Measurements from ENCODE around the gene PPP1R13L. TPM values are rescaled to one million over a fixed set of nuclear protein-coding genes. Genes with fewer than 3 reads are reported as not detected.

The PPP1R13L gene
- total and polyA plus RNA-seq, 2 donors (not counting 1 experiment from before 2014, with no cell fraction given) = 7.4 to 9.2 TPM

DNA sequence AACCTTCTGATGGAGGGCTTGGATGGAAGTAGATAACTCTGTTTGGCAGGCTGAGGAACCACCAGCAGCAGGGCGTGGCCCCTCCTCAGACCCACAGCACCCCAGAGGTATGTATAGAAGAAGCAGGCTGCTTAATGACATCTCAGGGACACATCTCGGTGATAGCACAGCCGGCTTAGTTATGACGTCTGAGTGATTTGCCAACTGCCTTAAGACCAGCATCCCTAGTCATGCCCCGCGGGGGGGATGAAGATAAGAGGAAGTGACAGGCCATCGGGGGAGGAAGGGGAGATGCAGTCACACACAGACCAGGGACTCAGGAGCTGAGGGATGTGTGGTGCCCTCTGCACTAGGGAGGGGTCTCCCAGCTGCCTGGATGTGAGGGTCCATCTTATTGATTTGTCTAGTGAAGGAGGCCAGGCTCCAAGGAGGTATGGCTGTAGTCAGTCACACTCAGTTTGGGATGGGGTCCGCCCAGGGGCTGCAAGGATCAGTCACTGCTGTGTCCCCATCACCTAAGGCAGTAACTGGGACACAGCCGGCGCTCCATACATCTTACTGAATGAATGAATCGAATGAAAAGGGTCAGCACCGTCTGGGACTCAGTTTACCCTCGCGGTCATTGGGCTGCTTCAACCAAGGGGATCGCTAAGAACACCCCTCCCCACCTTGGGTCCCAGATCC lies 38.1 kb upstream of the PPP1R13L start:
- ChIA-PET POLR2A (interaction anchor here (0.7 kb wide), 1 partner anchor 1641 kb away, joined by 3 read pairs; no protein-coding TSS in a partner anchor), CTCF (interaction anchor here (1.2 to 8.0 kb wide), 2 partner anchors 36 to 42 kb away, joined by 3 to 453 read pairs; no protein-coding TSS in a partner anchor)
- H3K79me2 ChIP-seq (ENCODE audit: control insufficient read depth, insufficient read depth, low read length) = no peaks in the 10 kb centered on the region
- H3K4me1 ChIP-seq (ENCODE audit: control insufficient read depth in 2 of 2, insufficient read depth in 2 of 2, low read length in 2 of 2) = peaks cover 35 to 44% of the 10 kb centered on the region in 2 donors
- no peaks in the 10 kb centered on the region for H3K9me3 Mint-ChIP-seq (ENCODE audit: insufficient read depth)
- H3K9ac ChIP-seq (ENCODE audit: low read length) = peak overlapping the region; percentile 73
- H3K27ac Mint-ChIP-seq = peak overlapping the region; percentile 94
- 7% methylated on average over 15 of the region's 15 CpGs for WGBS (ENCODE audit: insufficient coverage)
- ATAC-seq (ENCODE audit: low read depth) = peak; percentile 34
- no peak overlapping the region for H2AFZ ChIP-seq (ENCODE audit: insufficient read depth, low read depth, low read length, poor library complexity, severe bottlenecking)
- no peaks in the 10 kb centered on the region for H4K20me1 ChIP-seq (ENCODE audit: control insufficient read depth, insufficient read depth, low read length, poor library complexity, severe bottlenecking)
- peak overlapping the region; percentile 63 to 95 for H3K27ac ChIP-seq (ENCODE audit: low read length in 2 of 2)
- peak overlapping the region; percentile 100 for H3K4me2 ChIP-seq (replicated peaks; ENCODE audit: low read depth, low read length, poor library complexity, severe bottlenecking)
- no peaks in the 10 kb centered on the region for H3K27me3 Mint-ChIP-seq
- peak overlapping the region; percentile 6 to 82 (median 55) for H3K4me3 ChIP-seq (ENCODE audit: control extremely low read depth in 1 of 5, extremely low read depth in 1 of 5, insufficient read depth in 1 of 5, low read depth in 2 of 5, low read length in 4 of 5)
- peak overlapping the region; percentile 78 for H3K4me3 Mint-ChIP-seq
- H3K9me3 ChIP-seq (ENCODE audit: control extremely low read depth in 1 of 3, control insufficient read depth in 2 of 3, insufficient read depth in 1 of 3, low read length in 2 of 3) = no peaks in the 10 kb centered on the region
- H3K27me3 ChIP-seq (replicated peaks in 1 of 4; ENCODE audit: control extremely low read depth in 1 of 4, control insufficient read depth in 3 of 4, insufficient read depth in 4 of 4, low read length in 3 of 4) = no peaks in the 10 kb centered on the region
- no peaks in the 10 kb centered on the region for H3K36me3 ChIP-seq (replicated peaks in 1 of 2; ENCODE audit: control extremely low read depth in 1 of 2, control insufficient read depth in 1 of 2, extremely low read depth in 1 of 2, insufficient read depth in 2 of 2, low read length in 1 of 2)
- DNase-seq = peak; percentile 93
- TF ChIP-seq, protein P1, sequence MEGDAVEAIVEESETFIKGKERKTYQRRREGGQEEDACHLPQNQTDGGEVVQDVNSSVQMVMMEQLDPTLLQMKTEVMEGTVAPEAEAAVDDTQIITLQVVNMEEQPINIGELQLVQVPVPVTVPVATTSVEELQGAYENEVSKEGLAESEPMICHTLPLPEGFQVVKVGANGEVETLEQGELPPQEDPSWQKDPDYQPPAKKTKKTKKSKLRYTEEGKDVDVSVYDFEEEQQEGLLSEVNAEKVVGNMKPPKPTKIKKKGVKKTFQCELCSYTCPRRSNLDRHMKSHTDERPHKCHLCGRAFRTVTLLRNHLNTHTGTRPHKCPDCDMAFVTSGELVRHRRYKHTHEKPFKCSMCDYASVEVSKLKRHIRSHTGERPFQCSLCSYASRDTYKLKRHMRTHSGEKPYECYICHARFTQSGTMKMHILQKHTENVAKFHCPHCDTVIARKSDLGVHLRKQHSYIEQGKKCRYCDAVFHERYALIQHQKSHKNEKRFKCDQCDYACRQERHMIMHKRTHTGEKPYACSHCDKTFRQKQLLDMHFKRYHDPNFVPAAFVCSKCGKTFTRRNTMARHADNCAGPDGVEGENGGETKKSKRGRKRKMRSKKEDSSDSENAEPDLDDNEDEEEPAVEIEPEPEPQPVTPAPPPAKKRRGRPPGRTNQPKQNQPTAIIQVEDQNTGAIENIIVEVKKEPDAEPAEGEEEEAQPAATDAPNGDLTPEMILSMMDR (IDR thresholded peaks at IDR 0.05) = no peak
- no peak for TF ChIP-seq EZH2 (IDR thresholded peaks at IDR 0.05; ENCODE audit: borderline replicate concordance, insufficient read depth, low read depth, low read length, poor library complexity, severe bottlenecking)
- H3K4me1 Mint-ChIP-seq = peaks cover 47% of the 10 kb centered on the region
- intact Hi-C loops (cut with micrococcal nuclease) = loop anchor here (1.0 to 5.0 kb wide), 2 partner anchors 24 to 36 kb away; partner anchors contain the start of genes FOSB, POLR1G and PPP1R13L

DNA sequence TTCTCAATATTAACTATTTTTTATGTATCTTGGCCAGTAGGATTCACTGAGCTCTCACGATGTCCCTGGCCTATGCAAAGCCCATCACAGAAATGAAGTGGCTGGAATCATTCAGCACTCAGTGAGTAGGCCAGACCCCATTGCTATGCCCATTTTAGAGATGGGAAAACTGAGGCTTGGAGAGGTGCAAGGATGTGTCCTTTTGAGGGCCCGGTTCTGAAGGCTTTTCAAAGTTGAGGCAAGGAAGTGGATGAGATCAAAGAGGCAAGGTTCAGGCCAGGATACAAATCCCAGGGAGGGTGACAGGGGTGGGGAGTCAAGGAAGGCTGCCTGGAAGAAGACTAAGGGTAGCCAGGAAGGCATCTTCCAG lies 37.5 kb upstream of the PPP1R13L start:
- H3K27ac ChIP-seq (ENCODE audit: low read length in 2 of 2) = peak overlapping the region; percentile 63 to 95
- CTCF ChIA-PET = interaction anchor here (8.0 kb wide), 1 partner anchor 37 kb away, joined by 453 read pairs; no protein-coding TSS in a partner anchor
- H3K4me1 ChIP-seq (ENCODE audit: control insufficient read depth in 2 of 2, insufficient read depth in 2 of 2, low read length in 2 of 2) = peaks cover 35 to 44% of the 10 kb centered on the region in 2 donors
- H3K36me3 ChIP-seq (replicated peaks in 1 of 2; ENCODE audit: control extremely low read depth in 1 of 2, control insufficient read depth in 1 of 2, extremely low read depth in 1 of 2, insufficient read depth in 2 of 2, low read length in 1 of 2) = no peaks in the 10 kb centered on the region
- H3K9me3 ChIP-seq (ENCODE audit: control extremely low read depth in 1 of 3, control insufficient read depth in 2 of 3, insufficient read depth in 1 of 3, low read length in 2 of 3) = no peaks in the 10 kb centered on the region
- TF ChIP-seq, protein P1 (IDR thresholded peaks at IDR 0.05) = no peak
- TF ChIP-seq EZH2 (IDR thresholded peaks at IDR 0.05; ENCODE audit: borderline replicate concordance, insufficient read depth, low read depth, low read length, poor library complexity, severe bottlenecking) = no peak
- no peak overlapping the region for H3K9ac ChIP-seq (ENCODE audit: low read length)
- intact Hi-C loops (cut with micrococcal nuclease) = loop anchor here (5.0 kb wide), 1 partner anchor 35 kb away; the partner anchor contains the start of genes POLR1G and PPP1R13L
- 72% methylated on average over 2 of the region's 2 CpGs for WGBS (ENCODE audit: insufficient coverage)
- H3K4me3 ChIP-seq (ENCODE audit: control extremely low read depth in 1 of 5, extremely low read depth in 1 of 5, insufficient read depth in 1 of 5, low read depth in 2 of 5, low read length in 4 of 5) = no peak overlapping the region
- peaks cover 45% of the 10 kb centered on the region for H3K4me1 Mint-ChIP-seq
- H3K27ac Mint-ChIP-seq = peak overlapping the region; percentile 94
- POLR2A ChIA-PET = interaction anchor here (0.7 kb wide), 1 partner anchor 1641 kb away, joined by 3 read pairs; no protein-coding TSS in a partner anchor
- no peak overlapping the region for H2AFZ ChIP-seq (ENCODE audit: insufficient read depth, low read depth, low read length, poor library complexity, severe bottlenecking)
- peak overlapping the region; percentile 78 for H3K4me3 Mint-ChIP-seq
- H3K27me3 Mint-ChIP-seq = no peaks in the 10 kb centered on the region
- no peaks in the 10 kb centered on the region for H4K20me1 ChIP-seq (ENCODE audit: control insufficient read depth, insufficient read depth, low read length, poor library complexity, severe bottlenecking)
- H3K4me2 ChIP-seq (replicated peaks; ENCODE audit: low read depth, low read length, poor library complexity, severe bottlenecking) = peak overlapping the region; percentile 100
- H3K9me3 Mint-ChIP-seq (ENCODE audit: insufficient read depth) = no peaks in the 10 kb centered on the region
- DNase-seq (no peak), ATAC-seq (ENCODE audit: low read depth) (no peak)
- H3K27me3 ChIP-seq (replicated peaks in 1 of 4; ENCODE audit: control extremely low read depth in 1 of 4, control insufficient read depth in 3 of 4, insufficient read depth in 4 of 4, low read length in 3 of 4) = no peaks in the 10 kb centered on the region
- H3K79me2 ChIP-seq (ENCODE audit: control insufficient read depth, insufficient read depth, low read length) = no peaks in the 10 kb centered on the region

Measured in B cell (primary cell).